K562 (cell line): ENCODE results near the gene FBLIM1. TPM values are rescaled to one million over a fixed set of nuclear protein-coding genes. Genes with fewer than 3 reads are reported as not detected.
A peak's percentile ranks its signal among the peaks of the same experiment; 100 is the strongest.

Experiments
- ARID1B ChIP-seq: fragments of 450-650 bp; IDR thresholded peaks from 2 replicates; pipeline ENCODE4 v1.6.1; 2016; ENCODE audit warnings: antibody characterized with exemption, mild to moderate bottlenecking, inconsistent platforms
- CBFA2T3 ChIP-seq: fragments of 450-650 bp; IDR thresholded peaks from 2 replicates; pipeline ENCODE4 v1.6.1; 2017
- CREB5 ChIP-seq: fragments of 250-450 bp; sonication (Bioruptor Pico); IDR thresholded peaks from 2 replicates; pipeline ENCODE4 v1.5.0; 2020; ENCODE audit warnings: mild to moderate bottlenecking
- CTCFL ChIP-seq: IDR thresholded peaks from 2 replicates; pipeline ENCODE4 v1.6.1; 2011; ENCODE audit warnings: borderline replicate concordance, low read depth, mild to moderate bottlenecking, moderate library complexity, low read length; ENCODE audit not compliant: insufficient read depth, poor library complexity, severe bottlenecking
- DLX4 ChIP-seq: fragments of 250-450 bp; sonication (Bioruptor Pico); IDR thresholded peaks from 2 replicates; pipeline ENCODE4 v1.6.1; 2021; ENCODE audit warnings: mild to moderate bottlenecking
- EP400 ChIP-seq: fragments of 450-650 bp; IDR thresholded peaks from 2 replicates; pipeline ENCODE4 v1.6.1; 2017; ENCODE audit warnings: antibody characterized with exemption, mild to moderate bottlenecking, moderate library complexity
- ETV1 ChIP-seq: fragments of 450-650 bp; conservative IDR thresholded peaks from 2 replicates; pipeline ENCODE4 v1.6.1; 2016; ENCODE audit warnings: missing genetic modification characterization, control low read depth, low read depth, missing compliant biosample characterization
- HNRNPH1 ChIP-seq: fragments of 200-400 bp; formaldehyde crosslinking; optimal IDR thresholded peaks from 2 replicates; pipeline ENCODE3; 2017; ENCODE audit warnings: low read depth, mild to moderate bottlenecking, low read length, moderate library complexity
- NONO ChIP-seq, 2 experiments: fragments of 200-400 bp in 1 of 2; fragments of 450-650 bp in 1 of 2; formaldehyde crosslinking in 1 of 2; IDR thresholded peaks; 2 replicates each; pipeline ENCODE4 v1.6.1; 2017; ENCODE audit warnings: low read depth in 2 of 2, mild to moderate bottlenecking in 2 of 2, moderate library complexity in 2 of 2, low read length in 1 of 2
- NR0B1 ChIP-seq: fragments of 450-650 bp; IDR thresholded peaks from one replicate; pipeline ENCODE4 v1.6.1; 2018; ENCODE audit warnings: mild to moderate bottlenecking, moderate library complexity; ENCODE audit not compliant: partially characterized antibody
- SMAD4 ChIP-seq: fragments of 250-450 bp; sonication (Bioruptor Pico); conservative IDR thresholded peaks from 2 replicates; pipeline ENCODE4 v1.8.0; 2021; ENCODE audit warnings: inconsistent platforms, mild to moderate bottlenecking, moderate library complexity
- TBP ChIP-seq: optimal IDR thresholded peaks from 2 replicates; pipeline ENCODE3; 2011; ENCODE audit warnings: low read depth, low read length, improper control_type of control experiment
- ZHX1 ChIP-seq: fragments of 150-350 bp; conservative IDR thresholded peaks from 2 replicates; pipeline ENCODE4 v1.6.1; 2014; ENCODE audit warnings: low read length
- ZNF232 ChIP-seq: sonication (generic); formaldehyde crosslinking; IDR thresholded peaks from 2 replicates; pipeline ENCODE4 v1.8.0; 2022; ENCODE audit warnings: mild to moderate bottlenecking, missing genetic modification reagents
- ZNF639 ChIP-seq, 2 experiments: fragments of 200-800 bp in 1 of 2; sonication (Bioruptor generic) in 1 of 2; sonication (generic) in 1 of 2; formaldehyde crosslinking in 1 of 2; IDR thresholded peaks in 1 of 2; conservative IDR thresholded peaks in 1 of 2; 2 replicates each; pipeline versions ENCODE4 v1.5.0 to v1.6.1; 2016 to 2020; ENCODE audit warnings: missing compliant biosample characterization in 1 of 2, missing genetic modification characterization in 1 of 2, missing genetic modification reagents in 1 of 2
- polyA plus RNA-seq, 8 experiments: library from polyadenylated mRNA; depleted of rRNA in 4 of 8; stranded (reverse) in 5 of 8; unstranded in 3 of 8; fragments of >200 nt; fragmentation: Nextera tagmentation in 2 of 8; fragmentation: Illumina TruSeq in 1 of 8; extraction: Ambion mirVana in 2 of 8; extraction: Trizol in 1 of 8; gene quantifications; 2 replicates each; pipeline versions ENCODE4 v1.2.1 to v1.2.3, GENCODE V29; 2011 to 2014; ENCODE audit warnings: inconsistent platforms in 1 of 8, missing spikeins in 1 of 8
- total RNA-seq, 7 experiments: library from RNA; depleted of rRNA in 6 of 7; stranded (reverse); fragments of >200 nt in 6 of 7; fragmentation: Illumina TruSeq in 2 of 7; extraction: Trizol in 2 of 7; gene quantifications; 2 replicates each; pipeline versions ENCODE4 v1.2.1 to v1.2.3, GENCODE V29; 2011 to 2021; ENCODE audit warnings: low replicate concordance in 1 of 7

FBLIM1 gene
- total and polyA plus RNA-seq, 9 of the 15 experiments (the other 6 are each of a cell fraction or from before 2014, with no cell fraction given), result 0.14 to 0.24 TPM; not detected in 7

- TF ChIP-seq DLX4 (CRISPR knock-in tag) (no peak), TBP (peak; percentile 78), ARID1B (no peak), CREB5 (CRISPR knock-in tag) (no peak), HNRNPH1 (no peak), ETV1 (tag) (peak; percentile 48), SMAD4 (peak; percentile 90), ZHX1 (peak; percentile 99), CBFA2T3 (peak; percentile 7; the same call in 1 of the 2 replicates), ZNF639 (CRISPR knock-in tag; conservative IDR thresholded peaks at IDR 0.05 in 1 of 2, IDR thresholded peaks at IDR 0.05 in 1 of 2) (peak in 1 of 2 experiments; percentile 98; a peak in 2 of 4 replicates), NR0B1 (no peak), CTCFL (peak; percentile 4), ZNF232 (CRISPR knock-in tag) (peak; percentile 40; the same call in 1 of the 2 replicates), NONO (IDR thresholded peaks at IDR 0.05; ENCODE audit: low read depth in 2 of 2, low read length in 1 of 2) (peak; percentile 59 to 83; a peak in 3 of 4 replicates), EP400 (peak; percentile 90; the same call in 1 of the 2 replicates)
These were observed 76.0 kb downstream of the FBLIM1 start (continued) for GRCh38 chr1:15834406-15835204.
